SK-N-SH (cell line): Measurements from ENCODE around the gene SMIM1. TPM values are rescaled to one million over a fixed set of nuclear protein-coding genes. Genes with fewer than 3 reads are reported as not detected.

Experiments used
- CTCF ChIA-PET: fragments of 300-600, 350-600 bp; formaldehyde crosslinking; extraction: SDS; loops from one replicate; lab custom pipeline; 2021; lab: Yijun Ruan, JAX
- POLR2A ChIA-PET: fragments of 350-600 bp; sonication (Branson Sonifier 250); formaldehyde crosslinking; extraction: SDS; loops from one replicate; lab custom pipeline; 2020; ENCODE audit warnings: antibody characterized with exemption, inconsistent platforms; lab: Yijun Ruan, JAX
- DNase-seq: peaks from one replicate; pipeline ENCODE4 v3.0.0; 2012
- H2AFZ ChIP-seq: fragments of 200-600 bp; sonication (generic); 2 replicates; pipeline ENCODE4 v1.8.1; 2016; ENCODE audit warnings: antibody characterized with exemption, mild to moderate bottlenecking, low read depth
- H3F3A ChIP-seq: fragments of 200-600 bp; sonication (generic); replicated peaks from 2 replicates; pipeline ENCODE3; 2016; ENCODE audit warnings: antibody characterized with exemption, mild to moderate bottlenecking; ENCODE audit not compliant: insufficient read depth
- H3K27ac ChIP-seq, 2 experiments: fragments of 200-500 bp in 1 of 2; fragments of 200-600 bp in 1 of 2; sonication (Bioruptor generic) in 1 of 2; sonication (generic), shearing (Covaris generic) in 1 of 2; 2 replicates each; pipeline versions ENCODE4 v1.5.1 to v1.6.1; 2014 to 2016; ENCODE audit warnings: low read depth in 2 of 2, inconsistent platforms in 1 of 2, low read length in 1 of 2, mild to moderate bottlenecking in 1 of 2, mixed read lengths in 1 of 2
- H3K27me3 ChIP-seq: fragments of 200-600 bp; sonication (generic), shearing (Covaris generic); 2 replicates; pipeline ENCODE4 v1.6.1; 2016; ENCODE audit warnings: mixed run types; ENCODE audit not compliant: insufficient read depth
- H3K36me3 ChIP-seq, 2 experiments: fragments of 200-500 bp in 1 of 2; fragments of 200-600 bp in 1 of 2; sonication (Bioruptor generic) in 1 of 2; sonication (generic) in 1 of 2; replicated peaks in 1 of 2; 2 replicates each; pipeline versions ENCODE3 to v1.5.1; 2014 to 2016; ENCODE audit warnings: low read length in 1 of 2, mild to moderate bottlenecking in 1 of 2; ENCODE audit not compliant: insufficient read depth in 2 of 2, control insufficient read depth in 1 of 2
- H3K4me1 ChIP-seq, 2 experiments: fragments of 200-500 bp in 1 of 2; fragments of 200-600 bp in 1 of 2; sonication (Bioruptor generic) in 1 of 2; sonication (generic), shearing (Covaris generic) in 1 of 2; 2 replicates each; pipeline versions ENCODE4 v1.5.1 to v1.6.1; 2014 to 2016; ENCODE audit warnings: low read depth in 1 of 2, low read length in 1 of 2, mixed run types in 1 of 2; ENCODE audit not compliant: insufficient read depth in 2 of 2, control insufficient read depth in 1 of 2
- H3K4me2 ChIP-seq: fragments of 200-600 bp; sonication (generic), shearing (Covaris generic); 2 replicates; pipeline ENCODE4 v1.6.1; 2017; ENCODE audit warnings: mixed run types
- H3K4me3 ChIP-seq, 2 experiments: fragments of 200-500 bp in 1 of 2; fragments of 200-600 bp in 1 of 2; sonication (Bioruptor generic) in 1 of 2; sonication (generic), shearing (Covaris generic) in 1 of 2; 2 replicates each; pipeline versions ENCODE4 v1.5.1 to v1.8.1; 2014 to 2016; ENCODE audit warnings: low read depth in 2 of 2, inconsistent platforms in 1 of 2, low read length in 1 of 2, mild to moderate bottlenecking in 1 of 2, mixed read lengths in 1 of 2, moderate library complexity in 1 of 2
- H3K79me2 ChIP-seq: fragments of 200-600 bp; sonication (generic); 2 replicates; pipeline ENCODE4 v1.8.1; 2017; ENCODE audit warnings: mild to moderate bottlenecking; ENCODE audit not compliant: insufficient read depth
- H3K9ac ChIP-seq: fragments of 200-600 bp; sonication (generic); 2 replicates; pipeline ENCODE4 v1.6.1; 2017; ENCODE audit warnings: mixed run types
- H3K9me2 ChIP-seq: fragments of 200-600 bp; sonication (generic); 2 replicates; pipeline ENCODE4 v1.6.1; 2017; ENCODE audit warnings: mixed run types
- H3K9me3 ChIP-seq: fragments of 200-600 bp; sonication (generic); 2 replicates; pipeline ENCODE4 v1.6.1; 2017; ENCODE audit warnings: mixed run types, mild to moderate bottlenecking, moderate library complexity
- H4K20me1 ChIP-seq: fragments of 200-600 bp; sonication (generic); 2 replicates; pipeline ENCODE4 v1.6.1; 2017; ENCODE audit warnings: mild to moderate bottlenecking, mixed run types; ENCODE audit not compliant: insufficient read depth
- CHD2 ChIP-seq: fragments of 150-350 bp; IDR thresholded peaks from 2 replicates; pipeline ENCODE4 v1.6.1; 2018; ENCODE audit warnings: low read length; ENCODE audit not compliant: partially characterized antibody
- FOXJ3 ChIP-seq: sonication (generic); formaldehyde crosslinking; IDR thresholded peaks from 2 replicates; pipeline ENCODE4 v1.5.1; 2020; ENCODE audit warnings: mild to moderate bottlenecking, missing genetic modification reagents
- FOXM1 ChIP-seq: IDR thresholded peaks from 2 replicates; pipeline ENCODE4 v1.4.0; 2012; ENCODE audit warnings: low read depth, mild to moderate bottlenecking
- JUND ChIP-seq: IDR thresholded peaks from 2 replicates; pipeline ENCODE4 v1.4.0; 2012
- MEF2A ChIP-seq: IDR thresholded peaks from 2 replicates; pipeline ENCODE4 v1.4.0; 2012; ENCODE audit warnings: low read depth, borderline replicate concordance
- MXI1 ChIP-seq: IDR thresholded peaks from 2 replicates; pipeline ENCODE4 v1.6.1; 2012; ENCODE audit warnings: mild to moderate bottlenecking, low read depth, low read length, improper control_type of control experiment
- RAD21 ChIP-seq: IDR thresholded peaks from 2 replicates; pipeline ENCODE4 v1.6.1; 2012; ENCODE audit warnings: mild to moderate bottlenecking, low read length
- SIN3A ChIP-seq: IDR thresholded peaks from 2 replicates; pipeline ENCODE4 v1.6.1; 2012; ENCODE audit warnings: low read depth, mild to moderate bottlenecking, low read length, moderate library complexity, borderline replicate concordance
- WGBS: methylation state at CpG from one replicate; pipeline ENCODE4 v1.1.6; 2017; ENCODE audit warnings: low lambda C conversion rate; 5-methylcytosine and 5-hydroxymethylcytosine counted together
- polyA plus RNA-seq, 3 experiments: library from polyadenylated mRNA; depleted of rRNA; stranded (reverse); fragments of >200 nt; gene quantifications; 2 replicates each; pipeline ENCODE4 v1.2.3, GENCODE V29; 2012
- TF ChIP-seq, protein P1 (sequence below): fragments of 150-350 bp; IDR thresholded peaks from 2 replicates; pipeline ENCODE4 v1.6.1; 2016; ENCODE audit warnings: mild to moderate bottlenecking, low read depth, low read length
- TF ChIP-seq, protein P2 (sequence below): fragments of 150-350 bp; IDR thresholded peaks from 2 replicates; pipeline ENCODE4 v1.6.1; 2017; ENCODE audit warnings: antibody characterized with exemption, low read length, low read depth, borderline replicate concordance
- TF ChIP-seq, protein P3 (sequence below): IDR thresholded peaks from 2 replicates; pipeline ENCODE4 v1.6.1; 2012; ENCODE audit warnings: mild to moderate bottlenecking, low read depth, low read length, moderate library complexity
- TF ChIP-seq, protein P4 (sequence below): IDR thresholded peaks from 2 replicates; pipeline ENCODE4 v1.4.0; 2012; ENCODE audit warnings: low read depth, borderline replicate concordance
- TF ChIP-seq, protein P5 (sequence below): fragments of 200-600 bp; sonication (generic); IDR thresholded peaks from 2 replicates; pipeline ENCODE4 v1.6.1; 2017; ENCODE audit warnings: antibody characterized with exemption, mild to moderate bottlenecking, moderate library complexity
- TF ChIP-seq, protein P6 (sequence below): IDR thresholded peaks from 2 replicates; pipeline ENCODE4; 2012

Gene SMIM1
- polyA plus RNA-seq, 1 of the 3 experiments (the other 2 are of a cell fraction) = 6.1 TPM

DNA sequence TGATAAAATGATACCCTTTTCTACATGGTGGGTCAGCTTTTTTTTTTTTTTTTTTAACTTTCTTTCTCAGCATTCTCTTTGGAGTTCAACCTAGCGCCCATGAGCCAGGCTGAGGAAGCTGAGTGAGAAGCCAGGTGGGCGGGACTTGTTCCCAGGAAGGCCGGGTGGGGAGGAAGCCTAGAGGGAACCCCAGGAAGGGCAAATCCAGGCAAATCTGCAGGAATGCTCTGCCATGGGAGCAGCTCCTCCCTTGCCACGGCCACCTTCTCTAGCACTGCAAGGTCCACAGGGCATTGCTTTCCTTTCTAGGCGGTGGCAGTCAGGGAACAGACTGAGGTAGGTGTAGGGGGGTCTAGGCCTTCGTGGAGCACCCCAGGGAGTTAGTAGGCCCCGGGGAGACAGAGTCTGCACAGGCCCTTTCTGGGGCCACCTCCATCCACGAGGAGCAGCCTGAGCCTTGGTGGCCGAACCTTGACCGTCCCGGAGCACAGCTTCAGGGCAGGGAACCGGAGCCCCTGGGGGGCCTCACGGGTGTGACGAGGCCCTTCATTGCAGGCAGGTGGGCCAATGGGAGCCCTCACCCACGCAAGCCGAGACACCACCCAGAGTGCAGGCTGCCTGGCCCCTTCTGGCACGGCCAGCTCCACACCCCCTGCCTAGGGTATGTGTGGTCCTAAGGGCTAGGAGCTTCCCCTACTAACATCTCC lies 38.5 kb upstream of the SMIM1 start:
- TF ChIP-seq MEF2A (no peak), MXI1 (no peak), RAD21 (no peak), SIN3A (no peak), FOXM1 (no peak), JUND (no peak)
- TF ChIP-seq, protein P1, sequence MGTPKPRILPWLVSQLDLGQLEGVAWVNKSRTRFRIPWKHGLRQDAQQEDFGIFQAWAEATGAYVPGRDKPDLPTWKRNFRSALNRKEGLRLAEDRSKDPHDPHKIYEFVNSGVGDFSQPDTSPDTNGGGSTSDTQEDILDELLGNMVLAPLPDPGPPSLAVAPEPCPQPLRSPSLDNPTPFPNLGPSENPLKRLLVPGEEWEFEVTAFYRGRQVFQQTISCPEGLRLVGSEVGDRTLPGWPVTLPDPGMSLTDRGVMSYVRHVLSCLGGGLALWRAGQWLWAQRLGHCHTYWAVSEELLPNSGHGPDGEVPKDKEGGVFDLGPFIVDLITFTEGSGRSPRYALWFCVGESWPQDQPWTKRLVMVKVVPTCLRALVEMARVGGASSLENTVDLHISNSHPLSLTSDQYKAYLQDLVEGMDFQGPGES = no peak
- TF ChIP-seq, protein P2, sequence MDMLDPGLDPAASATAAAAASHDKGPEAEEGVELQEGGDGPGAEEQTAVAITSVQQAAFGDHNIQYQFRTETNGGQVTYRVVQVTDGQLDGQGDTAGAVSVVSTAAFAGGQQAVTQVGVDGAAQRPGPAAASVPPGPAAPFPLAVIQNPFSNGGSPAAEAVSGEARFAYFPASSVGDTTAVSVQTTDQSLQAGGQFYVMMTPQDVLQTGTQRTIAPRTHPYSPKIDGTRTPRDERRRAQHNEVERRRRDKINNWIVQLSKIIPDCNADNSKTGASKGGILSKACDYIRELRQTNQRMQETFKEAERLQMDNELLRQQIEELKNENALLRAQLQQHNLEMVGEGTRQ = no peak
- TF ChIP-seq, protein P3, sequence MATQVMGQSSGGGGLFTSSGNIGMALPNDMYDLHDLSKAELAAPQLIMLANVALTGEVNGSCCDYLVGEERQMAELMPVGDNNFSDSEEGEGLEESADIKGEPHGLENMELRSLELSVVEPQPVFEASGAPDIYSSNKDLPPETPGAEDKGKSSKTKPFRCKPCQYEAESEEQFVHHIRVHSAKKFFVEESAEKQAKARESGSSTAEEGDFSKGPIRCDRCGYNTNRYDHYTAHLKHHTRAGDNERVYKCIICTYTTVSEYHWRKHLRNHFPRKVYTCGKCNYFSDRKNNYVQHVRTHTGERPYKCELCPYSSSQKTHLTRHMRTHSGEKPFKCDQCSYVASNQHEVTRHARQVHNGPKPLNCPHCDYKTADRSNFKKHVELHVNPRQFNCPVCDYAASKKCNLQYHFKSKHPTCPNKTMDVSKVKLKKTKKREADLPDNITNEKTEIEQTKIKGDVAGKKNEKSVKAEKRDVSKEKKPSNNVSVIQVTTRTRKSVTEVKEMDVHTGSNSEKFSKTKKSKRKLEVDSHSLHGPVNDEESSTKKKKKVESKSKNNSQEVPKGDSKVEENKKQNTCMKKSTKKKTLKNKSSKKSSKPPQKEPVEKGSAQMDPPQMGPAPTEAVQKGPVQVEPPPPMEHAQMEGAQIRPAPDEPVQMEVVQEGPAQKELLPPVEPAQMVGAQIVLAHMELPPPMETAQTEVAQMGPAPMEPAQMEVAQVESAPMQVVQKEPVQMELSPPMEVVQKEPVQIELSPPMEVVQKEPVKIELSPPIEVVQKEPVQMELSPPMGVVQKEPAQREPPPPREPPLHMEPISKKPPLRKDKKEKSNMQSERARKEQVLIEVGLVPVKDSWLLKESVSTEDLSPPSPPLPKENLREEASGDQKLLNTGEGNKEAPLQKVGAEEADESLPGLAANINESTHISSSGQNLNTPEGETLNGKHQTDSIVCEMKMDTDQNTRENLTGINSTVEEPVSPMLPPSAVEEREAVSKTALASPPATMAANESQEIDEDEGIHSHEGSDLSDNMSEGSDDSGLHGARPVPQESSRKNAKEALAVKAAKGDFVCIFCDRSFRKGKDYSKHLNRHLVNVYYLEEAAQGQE = no peak
- Histone ChIP-seq H3K9ac (no peak overlapping the region), H3K4me1 (peaks cover 0 to 22% of the 10 kb centered on the region in 2 experiments; a peak in 1 of 4 replicates), H2AFZ (no peak overlapping the region), H3F3A (no peaks in the 10 kb centered on the region), H3K4me2 (no peak overlapping the region), H3K9me3 (no peaks in the 10 kb centered on the region), H3K36me3 (peaks cover 0 to 34% of the 10 kb centered on the region in 2 experiments), H3K9me2 (no peaks in the 10 kb centered on the region), H3K4me3 (no peak overlapping the region), H3K79me2 (no peaks in the 10 kb centered on the region), H3K27me3 (no peaks in the 10 kb centered on the region), H4K20me1 (no peaks in the 10 kb centered on the region), H3K27ac (no peak overlapping the region; a peak in 1 of 4 replicates)
- DNase-seq = no peak
- 87% methylated on average over 5 of the region's 17 CpGs for WGBS
- ChIA-PET POLR2A (interaction anchor here (0.6 to 1.0 kb wide), 3 partner anchors 20 to 1815 kb away, joined by 3 to 8 read pairs (median 3); partner anchors contain the start of gene TMEM52), CTCF (interaction anchor here (1.0 to 4.3 kb wide), 5 partner anchors 10 to 281 kb away, joined by 3 to 21 read pairs (median 4); no protein-coding TSS in a partner anchor)

DNA sequence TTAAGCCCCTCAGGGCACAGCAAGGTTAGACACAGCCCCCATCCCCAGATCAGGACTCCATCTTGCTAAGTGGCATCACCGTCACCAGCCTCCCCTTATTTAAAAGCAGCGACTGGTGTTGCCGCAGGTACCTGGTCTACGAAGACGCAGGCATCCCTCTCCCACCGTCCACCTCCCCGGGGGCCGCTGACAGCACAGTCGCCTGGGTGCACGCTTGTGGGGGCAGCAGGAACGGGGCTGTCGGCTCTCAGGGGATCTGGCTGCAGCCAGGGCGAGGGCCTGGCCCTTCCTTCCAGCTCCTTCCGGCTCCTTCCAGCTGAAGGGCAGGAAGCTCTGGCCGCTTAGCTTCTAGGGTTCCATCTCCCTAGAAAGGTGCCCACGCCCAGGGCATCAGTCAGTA lies 37.9 kb upstream of the SMIM1 start:
- 100% methylated on average over 5 of the region's 16 CpGs for WGBS
- no peaks in the 10 kb centered on the region for H3K9me2 ChIP-seq
- H2AFZ ChIP-seq = no peak overlapping the region
- DNase-seq = no peak
- H3K4me3 ChIP-seq = no peak overlapping the region
- no peaks in the 10 kb centered on the region for H3K9me3 ChIP-seq
- CTCF ChIA-PET = interaction anchor here (1.0 to 4.3 kb wide), 5 partner anchors 10 to 281 kb away, joined by 3 to 21 read pairs (median 4); no protein-coding TSS in a partner anchor
- H3K36me3 ChIP-seq = peaks cover 0 to 36% of the 10 kb centered on the region in 2 experiments
- H3K4me1 ChIP-seq = peaks cover 0 to 22% of the 10 kb centered on the region in 2 experiments; a peak in 1 of 4 replicates
- no peaks in the 10 kb centered on the region for H3K79me2 ChIP-seq
- no peak overlapping the region for H3K9ac ChIP-seq
- H3K4me2 ChIP-seq = no peak overlapping the region
- no peaks in the 10 kb centered on the region for H4K20me1 ChIP-seq
- no peaks in the 10 kb centered on the region for H3F3A ChIP-seq
- POLR2A ChIA-PET = interaction anchor here (1.0 kb wide), 1 partner anchor 1815 kb away, joined by 3 read pairs; the partner anchor contains the start of gene TMEM52
- H3K27ac ChIP-seq = no peak overlapping the region; a peak in 1 of 4 replicates
- H3K27me3 ChIP-seq = no peaks in the 10 kb centered on the region
- TF ChIP-seq SIN3A (no peak), FOXJ3 (CRISPR knock-in tag) (no peak), CHD2 (no peak), MEF2A (no peak), MXI1 (no peak)
- TF ChIP-seq, protein P4, sequence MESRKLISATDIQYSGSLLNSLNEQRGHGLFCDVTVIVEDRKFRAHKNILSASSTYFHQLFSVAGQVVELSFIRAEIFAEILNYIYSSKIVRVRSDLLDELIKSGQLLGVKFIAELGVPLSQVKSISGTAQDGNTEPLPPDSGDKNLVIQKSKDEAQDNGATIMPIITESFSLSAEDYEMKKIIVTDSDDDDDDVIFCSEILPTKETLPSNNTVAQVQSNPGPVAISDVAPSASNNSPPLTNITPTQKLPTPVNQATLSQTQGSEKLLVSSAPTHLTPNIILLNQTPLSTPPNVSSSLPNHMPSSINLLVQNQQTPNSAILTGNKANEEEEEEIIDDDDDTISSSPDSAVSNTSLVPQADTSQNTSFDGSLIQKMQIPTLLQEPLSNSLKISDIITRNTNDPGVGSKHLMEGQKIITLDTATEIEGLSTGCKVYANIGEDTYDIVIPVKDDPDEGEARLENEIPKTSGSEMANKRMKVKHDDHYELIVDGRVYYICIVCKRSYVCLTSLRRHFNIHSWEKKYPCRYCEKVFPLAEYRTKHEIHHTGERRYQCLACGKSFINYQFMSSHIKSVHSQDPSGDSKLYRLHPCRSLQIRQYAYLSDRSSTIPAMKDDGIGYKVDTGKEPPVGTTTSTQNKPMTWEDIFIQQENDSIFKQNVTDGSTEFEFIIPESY = no peak
- TF ChIP-seq, protein P5, sequence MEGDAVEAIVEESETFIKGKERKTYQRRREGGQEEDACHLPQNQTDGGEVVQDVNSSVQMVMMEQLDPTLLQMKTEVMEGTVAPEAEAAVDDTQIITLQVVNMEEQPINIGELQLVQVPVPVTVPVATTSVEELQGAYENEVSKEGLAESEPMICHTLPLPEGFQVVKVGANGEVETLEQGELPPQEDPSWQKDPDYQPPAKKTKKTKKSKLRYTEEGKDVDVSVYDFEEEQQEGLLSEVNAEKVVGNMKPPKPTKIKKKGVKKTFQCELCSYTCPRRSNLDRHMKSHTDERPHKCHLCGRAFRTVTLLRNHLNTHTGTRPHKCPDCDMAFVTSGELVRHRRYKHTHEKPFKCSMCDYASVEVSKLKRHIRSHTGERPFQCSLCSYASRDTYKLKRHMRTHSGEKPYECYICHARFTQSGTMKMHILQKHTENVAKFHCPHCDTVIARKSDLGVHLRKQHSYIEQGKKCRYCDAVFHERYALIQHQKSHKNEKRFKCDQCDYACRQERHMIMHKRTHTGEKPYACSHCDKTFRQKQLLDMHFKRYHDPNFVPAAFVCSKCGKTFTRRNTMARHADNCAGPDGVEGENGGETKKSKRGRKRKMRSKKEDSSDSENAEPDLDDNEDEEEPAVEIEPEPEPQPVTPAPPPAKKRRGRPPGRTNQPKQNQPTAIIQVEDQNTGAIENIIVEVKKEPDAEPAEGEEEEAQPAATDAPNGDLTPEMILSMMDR = no peak
- TF ChIP-seq, protein P6, sequence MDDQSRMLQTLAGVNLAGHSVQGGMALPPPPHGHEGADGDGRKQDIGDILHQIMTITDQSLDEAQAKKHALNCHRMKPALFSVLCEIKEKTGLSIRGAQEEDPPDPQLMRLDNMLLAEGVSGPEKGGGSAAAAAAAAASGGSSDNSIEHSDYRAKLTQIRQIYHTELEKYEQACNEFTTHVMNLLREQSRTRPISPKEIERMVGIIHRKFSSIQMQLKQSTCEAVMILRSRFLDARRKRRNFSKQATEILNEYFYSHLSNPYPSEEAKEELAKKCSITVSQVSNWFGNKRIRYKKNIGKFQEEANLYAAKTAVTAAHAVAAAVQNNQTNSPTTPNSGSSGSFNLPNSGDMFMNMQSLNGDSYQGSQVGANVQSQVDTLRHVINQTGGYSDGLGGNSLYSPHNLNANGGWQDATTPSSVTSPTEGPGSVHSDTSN = no peak
